DND-41 (cell line): Measurements from ENCODE around the gene S100A8.

Experiments used
- CTCF ChIP-seq: IDR thresholded peaks from 2 replicates; pipeline ENCODE4 v1.5.1; 2012; ENCODE audit warnings: borderline replicate concordance, low read length, moderate library complexity, mild to moderate bottlenecking; ENCODE audit not compliant: poor library complexity, severe bottlenecking; ENCODE audit errors: extremely low read depth
- EZH2 ChIP-seq: IDR thresholded peaks from 3 replicates; pipeline ENCODE4 v1.6.1; 2012; ENCODE audit warnings: borderline replicate concordance, low read depth, mild to moderate bottlenecking, moderate library complexity, low read length, inconsistent platforms; ENCODE audit not compliant: severe bottlenecking

- no peak for TF ChIP-seq CTCF
- no peak for TF ChIP-seq EZH2
Measured at GRCh38 chr1:153428791-153429190, 37.9 kb upstream of the S100A8 start.
